Keratinocyte (primary cell): Measurements from ENCODE around the gene KCNQ1OT1.

Experiments
- CTCF ChIP-seq, 3 experiments: IDR thresholded peaks in 1 of 3; conservative IDR thresholded peaks in 1 of 3; optimal IDR thresholded peaks in 1 of 3; 2 replicates in 2 of 3; 3 replicates in 1 of 3; pipeline versions ENCODE3 to v1.5.1; 2011; ENCODE audit warnings: low read length in 3 of 3, mild to moderate bottlenecking in 3 of 3, moderate library complexity in 2 of 3, control low read depth in 1 of 3, inconsistent platforms in 1 of 3; ENCODE audit not compliant: insufficient read depth in 2 of 3; ENCODE audit errors: extremely low read depth in 1 of 3
- EZH2 ChIP-seq: IDR thresholded peaks from one replicate; pipeline ENCODE4 v1.6.1; 2012; ENCODE audit warnings: inconsistent platforms, mild to moderate bottlenecking, low read length, moderate library complexity

- TF ChIP-seq CTCF (optimal IDR thresholded peaks at IDR 0.05 in 1 of 3, IDR thresholded peaks at IDR 0.05 in 1 of 3, conservative IDR thresholded peaks at IDR 0.05 in 1 of 3; ENCODE audit: extremely low read depth in 1 of 3, insufficient read depth in 2 of 3, low read length in 3 of 3) (no peak), EZH2 (no peak)
These were observed 42.9 kb downstream of the KCNQ1OT1 start for GRCh38 chr11:2656859-2657258.
